ENCODE data around the gene FOXP1. TPM values are rescaled to one million over a fixed set of nuclear protein-coding genes. Genes with fewer than 3 reads are reported as not detected.
A peak's percentile ranks its signal among the peaks of the same experiment; 100 is the strongest.

Gene FOXP1
- polyA plus RNA-seq, 1 donor from 2014 or later, result 5.6 TPM

GRCh38 chr3:71244826-71245488 is 338.6 kb downstream of the FOXP1 start:
- no peaks in the 10 kb centered on the region for H4K20me1 ChIP-seq (ENCODE audit: insufficient read depth)
- TF ChIP-seq EZH2 (IDR thresholded peaks at IDR 0.05; ENCODE audit: borderline replicate concordance, insufficient read depth, low read length, poor library complexity, severe bottlenecking) (no peak), TAF1 (IDR thresholded peaks at IDR 0.05; ENCODE audit: low read depth) (no peak), SMC3 (conservative IDR thresholded peaks at IDR 0.05; ENCODE audit: poor library complexity) (no peak), REST (IDR thresholded peaks at IDR 0.05; ENCODE audit: borderline replicate concordance) (no peak), POLR2AphosphoS5 (IDR thresholded peaks at IDR 0.05) (no peak), MXI1 (conservative IDR thresholded peaks at IDR 0.05; ENCODE audit: poor library complexity, severe bottlenecking) (no peak), EP300 (conservative IDR thresholded peaks at IDR 0.05; ENCODE audit: poor library complexity, severe bottlenecking) (no peak), CTCF (IDR thresholded peaks at IDR 0.05; ENCODE audit: poor library complexity, severe bottlenecking) (no peak), RAD21 (conservative IDR thresholded peaks at IDR 0.05) (no peak)
- H3K4me2 ChIP-seq (ENCODE audit: low read length), result peak overlapping the region; percentile 43
- H3K4me3 ChIP-seq (ENCODE audit: low read length), result peak overlapping the region; percentile 54
- peak overlapping the region; percentile 14 for H3K27ac ChIP-seq (ENCODE audit: low read length)
- H3K9ac ChIP-seq (ENCODE audit: low read length), result peak overlapping the region; percentile 43
- no peaks in the 10 kb centered on the region for H3K79me2 ChIP-seq (replicated peaks; ENCODE audit: insufficient read depth, low read length)
- H3K27me3 ChIP-seq (ENCODE audit: insufficient read depth, low read depth, low read length), result no peaks in the 10 kb centered on the region
- H3K9me2 ChIP-seq (ENCODE audit: insufficient read depth, low read length), result no peaks in the 10 kb centered on the region
- H3K36me3 ChIP-seq (ENCODE audit: insufficient read depth, low read length), result no peaks in the 10 kb centered on the region
- H3F3A ChIP-seq (ENCODE audit: insufficient read depth, low read length, poor library complexity, severe bottlenecking), result peaks cover 3% of the 10 kb centered on the region
- H3K9me3 ChIP-seq (ENCODE audit: low read length), result no peaks in the 10 kb centered on the region
- no peak overlapping the region for H2AFZ ChIP-seq (ENCODE audit: low read depth, low read length)

GRCh38 chr3:71244153-71244825 is 339.2 kb downstream of the FOXP1 start:
- peak overlapping the region; percentile 43 for H3K9ac ChIP-seq (ENCODE audit: low read length)

More at GRCh38 chr3:71244153-71244825, 339.2 kb downstream of the FOXP1 start:
- Histone ChIP-seq H3K9me3 (ENCODE audit: low read length) (no peaks in the 10 kb centered on the region), H3K4me3 (ENCODE audit: low read length) (peak overlapping the region; percentile 54), H3K4me2 (ENCODE audit: low read length) (peak overlapping the region; percentile 43), H3K36me3 (ENCODE audit: insufficient read depth, low read length) (no peaks in the 10 kb centered on the region), H3K79me2 (replicated peaks; ENCODE audit: insufficient read depth, low read length) (no peaks in the 10 kb centered on the region), H3K27ac (ENCODE audit: low read length) (no peak overlapping the region), H3F3A (ENCODE audit: insufficient read depth, low read length, poor library complexity, severe bottlenecking) (peaks cover 3% of the 10 kb centered on the region), H4K20me1 (ENCODE audit: insufficient read depth) (no peaks in the 10 kb centered on the region), H3K27me3 (ENCODE audit: insufficient read depth, low read depth, low read length) (no peaks in the 10 kb centered on the region), H3K9me2 (ENCODE audit: insufficient read depth, low read length) (no peaks in the 10 kb centered on the region), H2AFZ (ENCODE audit: low read depth, low read length) (no peak overlapping the region)
- TF ChIP-seq TAF1 (IDR thresholded peaks at IDR 0.05; ENCODE audit: low read depth) (no peak), SMC3 (conservative IDR thresholded peaks at IDR 0.05; ENCODE audit: poor library complexity) (no peak), MXI1 (conservative IDR thresholded peaks at IDR 0.05; ENCODE audit: poor library complexity, severe bottlenecking) (no peak), POLR2AphosphoS5 (IDR thresholded peaks at IDR 0.05) (no peak)
